K562 (cell line): Measurements from ENCODE around the gene PLS1. TPM values are rescaled to one million over a fixed set of nuclear protein-coding genes. Genes with fewer than 3 reads are reported as not detected.
A peak's percentile ranks its signal among the peaks of the same experiment; 100 is the strongest.

Experiments used
- CBX5 ChIP-seq: IDR thresholded peaks from 2 replicates; pipeline ENCODE4 v1.6.1; 2014; ENCODE audit warnings: low read depth, borderline replicate concordance
- CHCHD3 ChIP-seq: fragments of 250-450 bp; sonication (Bioruptor Pico); IDR thresholded peaks from 2 replicates; pipeline ENCODE4 v2.1.2; 2022; ENCODE audit warnings: mild to moderate bottlenecking
- FOXM1 ChIP-seq, 2 experiments: fragments of 450-650 bp in 1 of 2; sonication (generic) in 1 of 2; formaldehyde crosslinking in 1 of 2; IDR thresholded peaks; 2 replicates each; pipeline versions ENCODE4 v1.6.1 to v1.9.0; 2017 to 2022; ENCODE audit warnings: low read depth in 2 of 2, mild to moderate bottlenecking in 2 of 2, missing genetic modification reagents in 1 of 2, moderate library complexity in 1 of 2
- GATAD2A ChIP-seq: fragments of 450-650 bp; IDR thresholded peaks from 2 replicates; pipeline ENCODE4 v1.6.1; 2017
- IRF2 ChIP-seq: sonication (generic); formaldehyde crosslinking; IDR thresholded peaks from 2 replicates; pipeline ENCODE4 v1.8.1; 2022; ENCODE audit warnings: mild to moderate bottlenecking, missing genetic modification reagents
- PURB ChIP-seq: sonication (generic); formaldehyde crosslinking; IDR thresholded peaks from 2 replicates; pipeline ENCODE4 v1.9.0; 2021; ENCODE audit warnings: low read depth, mild to moderate bottlenecking, missing genetic modification reagents
- TAL1 ChIP-seq: fragments of 450-650 bp; IDR thresholded peaks from 2 replicates; pipeline ENCODE4 v1.6.1; 2016; ENCODE audit warnings: mild to moderate bottlenecking
- TCF3 ChIP-seq: sonication (generic); formaldehyde crosslinking; IDR thresholded peaks from 2 replicates; pipeline ENCODE4 v1.4.0; 2020; ENCODE audit warnings: mild to moderate bottlenecking, missing genetic modification reagents
- TEAD4 ChIP-seq, 2 experiments: sonication (generic) in 1 of 2; formaldehyde crosslinking in 1 of 2; IDR thresholded peaks; 2 replicates each; pipeline versions ENCODE4 v1.6.1 to v1.8.0; 2012 to 2022; ENCODE audit warnings: borderline replicate concordance in 1 of 2, inconsistent platforms in 1 of 2, low read length in 1 of 2, mild to moderate bottlenecking in 1 of 2, missing genetic modification reagents in 1 of 2
- TSHZ1 ChIP-seq: fragments of 250-450 bp; sonication (Bioruptor Pico); IDR thresholded peaks from 2 replicates; pipeline ENCODE4 v1.4.0; 2020; ENCODE audit warnings: mild to moderate bottlenecking, moderate library complexity
- ZFP30 ChIP-seq: fragments of 250-450 bp; sonication (Bioruptor Pico); IDR thresholded peaks from 2 replicates; pipeline ENCODE4 v1.8.0; 2022; ENCODE audit warnings: moderate library complexity, mild to moderate bottlenecking, inconsistent platforms, borderline replicate concordance
- ZNF41 ChIP-seq: fragments of 250-450 bp; sonication (Bioruptor Pico); conservative IDR thresholded peaks from 2 replicates; pipeline ENCODE4 v1.4.0; 2020; ENCODE audit warnings: mild to moderate bottlenecking
- ZNF79 ChIP-seq: fragments of 250-450 bp; sonication (Bioruptor Pico); IDR thresholded peaks from 2 replicates; pipeline ENCODE4 v1.4.0; 2020; ENCODE audit warnings: low read depth, mild to moderate bottlenecking, moderate library complexity
- polyA plus RNA-seq, 8 experiments: library from polyadenylated mRNA; depleted of rRNA in 4 of 8; stranded (reverse) in 5 of 8; unstranded in 3 of 8; fragments of >200 nt; fragmentation: Nextera tagmentation in 2 of 8; fragmentation: Illumina TruSeq in 1 of 8; extraction: Ambion mirVana in 2 of 8; extraction: Trizol in 1 of 8; gene quantifications; 2 replicates each; pipeline versions ENCODE4 v1.2.1 to v1.2.3, GENCODE V29; 2011 to 2014; ENCODE audit warnings: inconsistent platforms in 1 of 8, missing spikeins in 1 of 8
- total RNA-seq, 7 experiments: library from RNA; depleted of rRNA in 6 of 7; stranded (reverse); fragments of >200 nt in 6 of 7; fragmentation: Illumina TruSeq in 2 of 7; extraction: Trizol in 2 of 7; gene quantifications; 2 replicates each; pipeline versions ENCODE4 v1.2.1 to v1.2.3, GENCODE V29; 2011 to 2021; ENCODE audit warnings: low replicate concordance in 1 of 7
- TF ChIP-seq, protein P1 (sequence below), 2 experiments: fragments of 450-650 bp; IDR thresholded peaks; 2 replicates each; pipeline ENCODE4 v1.6.1; 2016; ENCODE audit warnings: mild to moderate bottlenecking in 2 of 2, borderline replicate concordance in 1 of 2, low read depth in 1 of 2, moderate library complexity in 1 of 2
- TF ChIP-seq, protein P2 (sequence below): fragments of 450-650 bp; IDR thresholded peaks from 2 replicates; pipeline ENCODE4 v1.6.1; 2016

The PLS1 gene
- total and polyA plus RNA-seq, 9 of the 15 experiments (the other 6 are each of a cell fraction or from before 2014, with no cell fraction given): 6.1 to 21.3 (median 13.0) TPM

DNA sequence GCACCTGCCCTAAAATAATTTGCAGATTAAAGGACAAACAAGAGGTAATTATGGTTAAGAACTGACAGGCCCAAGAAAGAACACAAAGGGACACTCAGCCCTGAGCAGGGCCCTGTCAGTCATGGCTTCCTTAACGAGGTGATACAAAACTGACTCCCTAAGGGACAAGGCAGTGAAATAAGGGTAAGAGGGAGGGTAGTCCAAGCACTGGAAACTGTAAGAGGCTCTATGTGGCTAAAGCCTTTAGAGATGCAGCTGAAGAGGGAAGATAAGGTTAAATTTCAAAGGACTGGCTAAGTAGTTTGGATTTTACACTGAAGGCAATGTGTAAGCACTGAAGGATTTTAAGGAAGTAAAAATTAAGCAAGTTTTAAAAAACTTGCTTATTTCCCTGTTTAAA, 21.5 kb upstream of the PLS1 start (continued):
- TF ChIP-seq ZNF79 (CRISPR knock-in tag) (no peak), TCF3 (CRISPR knock-in tag) (peak; percentile 67), FOXM1 (IDR thresholded peaks at IDR 0.05; ENCODE audit: low read depth) (no peak), FOXM1 (CRISPR knock-in tag; IDR thresholded peaks at IDR 0.05; ENCODE audit: low read depth) (no peak), ZNF41 (no peak), IRF2 (CRISPR knock-in tag) (no peak), TEAD4 (IDR thresholded peaks at IDR 0.05; ENCODE audit: low read length) (peak; percentile 22; the same call in 1 of the 2 replicates), TEAD4 (CRISPR knock-in tag; IDR thresholded peaks at IDR 0.05; ENCODE audit: borderline replicate concordance) (no peak), ZFP30 (CRISPR knock-in tag) (no peak), CBX5 (no peak), GATAD2A (no peak), TSHZ1 (CRISPR knock-in tag) (no peak), PURB (CRISPR knock-in tag) (no peak), CHCHD3 (CRISPR knock-in tag) (no peak), TAL1 (peak; percentile 45)
- TF ChIP-seq, protein P1, sequence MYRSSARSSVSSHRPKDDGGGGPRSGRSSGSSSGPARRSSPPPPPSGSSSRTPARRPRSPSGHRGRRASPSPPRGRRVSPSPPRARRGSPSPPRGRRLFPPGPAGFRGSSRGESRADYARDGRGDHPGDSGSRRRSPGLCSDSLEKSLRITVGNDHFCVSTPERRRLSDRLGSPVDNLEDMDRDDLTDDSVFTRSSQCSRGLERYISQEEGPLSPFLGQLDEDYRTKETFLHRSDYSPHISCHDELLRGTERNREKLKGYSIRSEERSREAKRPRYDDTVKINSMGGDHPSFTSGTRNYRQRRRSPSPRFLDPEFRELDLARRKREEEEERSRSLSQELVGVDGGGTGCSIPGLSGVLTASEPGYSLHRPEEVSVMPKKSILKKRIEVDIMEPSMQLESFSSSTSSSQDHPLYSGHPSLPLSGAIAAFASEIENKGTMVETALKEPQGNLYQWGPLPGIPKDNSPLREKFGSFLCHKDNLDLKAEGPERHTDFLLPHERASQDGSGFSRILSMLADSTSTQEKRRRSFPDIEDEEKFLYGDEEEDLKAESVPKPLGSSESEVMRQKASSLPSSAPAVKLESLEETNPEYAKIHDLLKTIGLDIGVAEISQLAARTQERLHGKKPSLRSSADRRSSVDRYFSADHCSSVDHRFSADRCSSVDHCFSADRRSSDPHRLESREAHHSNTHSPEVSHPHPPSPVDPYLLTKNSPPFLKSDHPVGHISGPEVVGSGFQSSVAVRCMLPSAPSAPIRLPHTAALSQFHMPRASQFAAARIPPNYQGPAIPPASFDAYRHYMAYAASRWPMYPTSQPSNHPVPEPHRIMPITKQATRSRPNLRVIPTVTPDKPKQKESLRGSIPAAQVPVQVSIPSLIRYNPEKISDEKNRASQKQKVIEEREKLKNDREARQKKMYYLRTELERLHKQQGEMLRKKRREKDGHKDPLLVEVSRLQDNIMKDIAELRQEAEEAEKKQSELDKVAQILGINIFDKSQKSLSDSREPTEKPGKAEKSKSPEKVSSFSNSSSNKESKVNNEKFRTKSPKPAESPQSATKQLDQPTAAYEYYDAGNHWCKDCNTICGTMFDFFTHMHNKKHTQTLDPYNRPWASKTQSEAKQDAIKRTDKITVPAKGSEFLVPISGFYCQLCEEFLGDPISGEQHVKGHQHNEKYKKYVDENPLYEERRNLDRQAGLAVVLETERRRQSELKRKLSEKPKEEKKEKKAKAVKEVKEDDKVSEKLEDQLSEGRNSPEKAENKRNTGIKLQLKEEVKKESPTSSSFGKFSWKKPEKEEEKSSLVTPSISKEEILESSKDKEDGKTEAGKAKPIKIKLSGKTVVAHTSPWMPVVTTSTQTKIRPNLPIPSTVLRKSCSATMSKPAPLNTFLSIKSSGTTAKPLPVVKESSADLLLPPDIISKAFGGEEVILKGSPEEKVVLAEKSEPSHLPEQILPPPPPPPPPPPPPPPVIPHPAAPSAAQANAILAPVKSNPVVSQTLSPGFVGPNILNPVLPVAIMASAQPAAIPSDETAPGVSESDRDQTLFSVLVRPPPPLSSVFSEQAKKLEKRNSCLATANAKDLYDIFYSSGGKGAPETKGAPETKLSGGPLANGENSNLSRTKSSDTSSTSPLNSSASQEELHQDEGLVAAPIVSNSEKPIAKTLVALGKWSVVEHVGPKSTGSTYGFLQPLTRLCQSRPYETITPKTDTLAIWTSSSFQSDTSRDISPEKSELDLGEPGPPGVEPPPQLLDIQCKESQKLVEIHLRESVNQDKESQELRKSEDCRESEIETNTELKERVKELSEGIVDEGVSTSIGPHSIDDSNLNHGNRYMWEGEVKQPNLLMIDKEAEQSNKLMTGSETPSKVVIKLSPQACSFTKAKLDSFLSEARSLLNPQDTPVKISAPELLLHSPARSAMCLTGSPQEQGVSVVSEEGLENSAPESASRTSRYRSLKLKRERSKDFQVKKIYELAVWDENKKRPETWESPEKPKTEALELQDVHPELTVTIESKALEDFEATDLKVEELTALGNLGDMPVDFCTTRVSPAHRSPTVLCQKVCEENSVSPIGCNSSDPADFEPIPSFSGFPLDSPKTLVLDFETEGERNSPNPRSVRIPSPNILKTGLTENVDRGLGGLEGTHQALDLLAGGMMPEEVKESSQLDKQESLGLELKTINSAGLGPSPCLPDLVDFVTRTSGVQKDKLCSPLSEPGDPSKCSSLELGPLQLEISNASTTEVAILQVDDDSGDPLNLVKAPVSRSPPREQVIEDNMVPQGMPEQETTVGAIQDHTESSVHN (IDR thresholded peaks at IDR 0.05; ENCODE audit: borderline replicate concordance in 1 of 2, low read depth in 1 of 2): no peak
- TF ChIP-seq, protein P2, sequence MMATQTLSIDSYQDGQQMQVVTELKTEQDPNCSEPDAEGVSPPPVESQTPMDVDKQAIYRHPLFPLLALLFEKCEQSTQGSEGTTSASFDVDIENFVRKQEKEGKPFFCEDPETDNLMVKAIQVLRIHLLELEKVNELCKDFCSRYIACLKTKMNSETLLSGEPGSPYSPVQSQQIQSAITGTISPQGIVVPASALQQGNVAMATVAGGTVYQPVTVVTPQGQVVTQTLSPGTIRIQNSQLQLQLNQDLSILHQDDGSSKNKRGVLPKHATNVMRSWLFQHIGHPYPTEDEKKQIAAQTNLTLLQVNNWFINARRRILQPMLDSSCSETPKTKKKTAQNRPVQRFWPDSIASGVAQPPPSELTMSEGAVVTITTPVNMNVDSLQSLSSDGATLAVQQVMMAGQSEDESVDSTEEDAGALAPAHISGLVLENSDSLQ: peak; percentile 89
